ENCODE data around the gene VPS26C.
"Not testable (repeated sequence)": the region's sequence is repeated elsewhere in the genome, so short reads cannot be mapped to it uniquely, and the experiment has no call there.

The VPS26C gene

GRCh38 chr21:37227071-37228002, 39.8 kb downstream of the VPS26C start:
- TF ChIP-seq, protein P1, sequence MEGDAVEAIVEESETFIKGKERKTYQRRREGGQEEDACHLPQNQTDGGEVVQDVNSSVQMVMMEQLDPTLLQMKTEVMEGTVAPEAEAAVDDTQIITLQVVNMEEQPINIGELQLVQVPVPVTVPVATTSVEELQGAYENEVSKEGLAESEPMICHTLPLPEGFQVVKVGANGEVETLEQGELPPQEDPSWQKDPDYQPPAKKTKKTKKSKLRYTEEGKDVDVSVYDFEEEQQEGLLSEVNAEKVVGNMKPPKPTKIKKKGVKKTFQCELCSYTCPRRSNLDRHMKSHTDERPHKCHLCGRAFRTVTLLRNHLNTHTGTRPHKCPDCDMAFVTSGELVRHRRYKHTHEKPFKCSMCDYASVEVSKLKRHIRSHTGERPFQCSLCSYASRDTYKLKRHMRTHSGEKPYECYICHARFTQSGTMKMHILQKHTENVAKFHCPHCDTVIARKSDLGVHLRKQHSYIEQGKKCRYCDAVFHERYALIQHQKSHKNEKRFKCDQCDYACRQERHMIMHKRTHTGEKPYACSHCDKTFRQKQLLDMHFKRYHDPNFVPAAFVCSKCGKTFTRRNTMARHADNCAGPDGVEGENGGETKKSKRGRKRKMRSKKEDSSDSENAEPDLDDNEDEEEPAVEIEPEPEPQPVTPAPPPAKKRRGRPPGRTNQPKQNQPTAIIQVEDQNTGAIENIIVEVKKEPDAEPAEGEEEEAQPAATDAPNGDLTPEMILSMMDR (IDR thresholded peaks at IDR 0.05; ENCODE audit: insufficient read depth, low read length, missing control alignments) = no peak
- POLR2A ChIA-PET = no interaction called here
- no peak for DNase-seq (ENCODE audit: low read depth, low spot score)
- CTCF ChIA-PET = no interaction called here
- H3K4me3 ChIP-seq (ENCODE audit: low read depth, low read length) = no peak overlapping the region

GRCh38 chr21:37226041-37226920, 40.9 kb downstream of the VPS26C start:
- TF ChIP-seq, protein P1 (IDR thresholded peaks at IDR 0.05; ENCODE audit: insufficient read depth, low read length, missing control alignments) = no peak
- POLR2A ChIA-PET = no interaction called here
- H3K4me3 ChIP-seq (ENCODE audit: low read depth, low read length) = no peak overlapping the region
- CTCF ChIA-PET = no interaction called here
- DNase-seq (ENCODE audit: low read depth, low spot score) = no peak

DNA sequence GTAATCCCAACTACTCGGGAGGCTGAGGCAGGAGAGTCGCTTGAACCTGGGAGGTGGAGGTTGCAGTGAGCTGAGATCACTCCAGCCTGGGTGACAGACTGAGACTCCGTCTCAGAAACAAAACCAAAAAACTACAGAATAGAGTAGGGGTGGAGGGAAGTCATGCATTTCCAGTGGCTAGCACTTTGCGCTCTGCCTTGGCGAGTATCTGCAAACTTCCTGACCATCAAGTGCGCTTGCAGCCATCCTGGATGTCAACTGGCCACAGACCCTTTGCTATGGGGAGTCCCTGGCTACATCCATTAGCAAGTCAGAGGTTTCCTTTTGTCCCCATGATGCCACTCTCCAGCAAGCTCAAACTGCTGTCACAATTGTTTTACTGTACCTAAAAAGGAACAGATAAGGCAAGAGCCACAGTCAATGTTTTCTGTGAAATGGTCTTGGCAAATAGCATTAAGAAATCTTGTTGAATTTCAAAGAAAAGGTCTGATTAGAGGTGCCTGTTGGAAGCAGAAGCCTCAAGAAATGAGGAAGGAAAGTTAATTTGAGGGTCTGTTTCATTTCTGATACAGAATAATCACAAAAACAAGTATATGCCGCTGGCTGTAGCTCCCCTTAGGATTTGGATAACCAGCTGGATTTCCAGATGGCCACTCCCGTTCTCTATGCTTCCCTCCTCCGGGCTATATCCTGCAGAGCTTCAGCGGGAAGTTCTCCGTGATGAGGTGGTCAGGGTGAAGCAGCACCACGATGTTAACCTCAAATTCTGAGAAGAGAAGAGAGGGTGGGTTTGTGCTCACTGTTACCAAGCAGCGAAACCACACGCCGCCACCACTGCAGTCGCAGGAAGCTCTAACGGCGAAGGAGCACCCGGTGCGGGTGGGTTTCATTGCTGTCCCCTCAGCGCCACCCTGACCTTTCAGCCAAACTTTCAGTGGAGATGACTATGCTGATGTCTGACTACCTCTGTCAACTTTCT, 42.0 kb downstream of the VPS26C start:
- no peak overlapping the region for H3K4me3 ChIP-seq (ENCODE audit: low read depth, low read length)

DNA sequence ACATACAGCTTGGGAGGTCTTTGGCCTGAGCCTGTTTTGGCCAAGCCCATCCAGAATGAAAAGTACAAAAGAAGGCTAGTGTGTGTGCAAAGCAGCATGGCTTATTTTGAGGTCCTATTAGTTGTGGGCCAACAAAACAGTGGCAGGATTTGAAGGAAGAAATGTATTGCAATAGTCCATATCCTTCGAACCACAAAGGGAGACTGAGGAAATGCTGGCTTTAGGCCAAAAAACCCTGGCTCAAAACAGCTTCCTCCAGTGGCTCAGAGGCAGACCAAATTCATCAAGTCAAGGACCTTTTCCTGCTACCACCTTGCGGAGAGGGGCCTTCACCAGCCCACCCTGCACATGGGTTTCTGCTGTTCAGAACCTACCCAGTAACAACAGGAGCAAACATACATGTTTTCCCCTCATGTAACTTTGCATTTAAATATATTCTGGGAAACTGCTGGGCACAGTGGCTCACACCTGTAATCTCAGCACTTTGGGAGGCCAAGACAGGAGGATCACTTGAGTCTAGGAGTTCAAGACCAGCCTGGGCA, 43.3 kb downstream of the VPS26C start:
- ChIA-PET CTCF (no interaction called here), POLR2A (no interaction called here)
- TF ChIP-seq, protein P1 (IDR thresholded peaks at IDR 0.05; ENCODE audit: insufficient read depth, low read length, missing control alignments) = no peak
- H3K4me3 ChIP-seq (ENCODE audit: low read depth, low read length) = no peak overlapping the region
- no peak for DNase-seq (ENCODE audit: low read depth, low spot score)

More for the DNA sequence above, 42.0 kb downstream of the VPS26C start:
- ChIA-PET POLR2A (no interaction called here), CTCF (no interaction called here)
- TF ChIP-seq, protein P1 (IDR thresholded peaks at IDR 0.05; ENCODE audit: insufficient read depth, low read length, missing control alignments) = no peak
- DNase-seq (ENCODE audit: low read depth, low spot score) = no peak

- POLR2A ChIA-PET; CTCF ChIA-PET; DNase-seq (ENCODE audit: low read depth, low spot score); H3K4me3 ChIP-seq (ENCODE audit: low read depth, low read length): not testable (repeated sequence)
Measured at GRCh38 chr21:37222248-37222647, 44.9 kb downstream of the VPS26C start.

Data from AG04449 (cell line).